HEK293 (cell line): ENCODE measurements around the gene MADD.

Source experiments
- KLF9 ChIP-seq: fragments of 450-650 bp; formaldehyde crosslinking; IDR thresholded peaks from 2 replicates; pipeline ENCODE4 v1.5.1; 2016; ENCODE audit warnings: missing biosample characterization, missing genetic modification characterization, low read depth
- MYNN ChIP-seq: fragments of 450-650 bp; formaldehyde crosslinking; IDR thresholded peaks from 2 replicates; pipeline ENCODE4 v1.5.1; 2016; ENCODE audit warnings: missing biosample characterization, missing genetic modification characterization, borderline replicate concordance
- PATZ1 ChIP-seq: fragments of 450-650 bp; formaldehyde crosslinking; IDR thresholded peaks from 2 replicates; pipeline ENCODE4 v1.5.1; 2016; ENCODE audit warnings: missing biosample characterization, missing genetic modification characterization
- PRDM10 ChIP-seq: fragments of 450-650 bp; formaldehyde crosslinking; IDR thresholded peaks from 2 replicates; pipeline ENCODE4 v1.5.1; 2016; ENCODE audit warnings: missing biosample characterization, missing genetic modification characterization
- RBAK ChIP-seq: fragments of 450-650 bp; formaldehyde crosslinking; IDR thresholded peaks from 2 replicates; pipeline ENCODE4 v1.5.1; 2016; ENCODE audit warnings: missing biosample characterization, missing genetic modification characterization
- TCF7L2 ChIP-seq: IDR thresholded peaks from 2 replicates; pipeline ENCODE4 v1.6.1; 2011; ENCODE audit warnings: low read depth, mild to moderate bottlenecking, inconsistent platforms, low read length, moderate library complexity, borderline replicate concordance
- ZBTB48 ChIP-seq: fragments of 450-650 bp; formaldehyde crosslinking; IDR thresholded peaks from 2 replicates; pipeline ENCODE4 v1.5.1; 2016; ENCODE audit warnings: missing biosample characterization, missing genetic modification characterization
- ZNF114 ChIP-seq: fragments of 450-650 bp; formaldehyde crosslinking; IDR thresholded peaks from 2 replicates; pipeline ENCODE4 v1.5.0; 2017; ENCODE audit warnings: missing biosample characterization, missing genetic modification characterization
- ZNF133 ChIP-seq: fragments of 450-650 bp; formaldehyde crosslinking; IDR thresholded peaks from 2 replicates; pipeline ENCODE4 v1.5.1; 2016; ENCODE audit warnings: missing biosample characterization, missing genetic modification characterization
- ZNF146 ChIP-seq: fragments of 450-650 bp; formaldehyde crosslinking; IDR thresholded peaks from 2 replicates; pipeline ENCODE4 v1.5.1; 2016; ENCODE audit warnings: missing biosample characterization, missing genetic modification characterization
- ZNF184 ChIP-seq: fragments of 450-650 bp; IDR thresholded peaks from 2 replicates; pipeline ENCODE4 v1.5.1; 2018; ENCODE audit warnings: missing biosample characterization, mild to moderate bottlenecking, missing genetic modification characterization
- ZNF26 ChIP-seq: fragments of 450-650 bp; formaldehyde crosslinking; IDR thresholded peaks from 2 replicates; pipeline ENCODE4 v1.5.1; 2016; ENCODE audit warnings: missing biosample characterization, missing genetic modification characterization
- ZNF324 ChIP-seq: fragments of 450-650 bp; formaldehyde crosslinking; IDR thresholded peaks from 2 replicates; pipeline ENCODE4 v1.5.1; 2016; ENCODE audit warnings: missing biosample characterization, missing genetic modification characterization
- ZNF354C ChIP-seq: fragments of 450-650 bp; formaldehyde crosslinking; IDR thresholded peaks from 2 replicates; pipeline ENCODE4 v1.5.1; 2016; ENCODE audit warnings: missing biosample characterization, missing genetic modification characterization, low read depth, borderline replicate concordance
- ZNF37A ChIP-seq: fragments of 450-650 bp; IDR thresholded peaks from 2 replicates; pipeline ENCODE4 v1.5.1; 2018; ENCODE audit warnings: missing biosample characterization, missing genetic modification characterization
- ZNF521 ChIP-seq: fragments of 450-650 bp; formaldehyde crosslinking; IDR thresholded peaks from 2 replicates; pipeline ENCODE4 v1.5.1; 2017; ENCODE audit warnings: missing biosample characterization, mild to moderate bottlenecking, missing genetic modification characterization
- ZNF621 ChIP-seq: fragments of 450-650 bp; formaldehyde crosslinking; IDR thresholded peaks from 2 replicates; pipeline ENCODE4 v1.5.1; 2017; ENCODE audit warnings: missing biosample characterization, missing genetic modification characterization
- ZNF629 ChIP-seq: fragments of 450-650 bp; formaldehyde crosslinking; IDR thresholded peaks from 2 replicates; pipeline ENCODE4 v1.5.1; 2017; ENCODE audit warnings: missing biosample characterization, missing genetic modification characterization
- ZNF76 ChIP-seq: fragments of 450-650 bp; formaldehyde crosslinking; IDR thresholded peaks from 2 replicates; pipeline ENCODE4; 2016; ENCODE audit warnings: low read depth, missing biosample characterization, missing genetic modification characterization, borderline replicate concordance
- TF ChIP-seq, protein P1 (sequence below): fragments of 450-650 bp; formaldehyde crosslinking; IDR thresholded peaks from 2 replicates; pipeline ENCODE4 v1.5.1; 2016; ENCODE audit warnings: missing biosample characterization, missing genetic modification characterization, borderline replicate concordance
- TF ChIP-seq, protein P2 (sequence below): fragments of 450-650 bp; formaldehyde crosslinking; IDR thresholded peaks from 2 replicates; pipeline ENCODE4 v1.5.1; 2016; ENCODE audit warnings: missing biosample characterization, missing genetic modification characterization
- TF ChIP-seq, protein P3 (sequence below): fragments of 450-650 bp; IDR thresholded peaks from 2 replicates; pipeline ENCODE4 v1.5.1; 2018; ENCODE audit warnings: missing biosample characterization, mild to moderate bottlenecking, missing genetic modification characterization

The MADD gene

DNA sequence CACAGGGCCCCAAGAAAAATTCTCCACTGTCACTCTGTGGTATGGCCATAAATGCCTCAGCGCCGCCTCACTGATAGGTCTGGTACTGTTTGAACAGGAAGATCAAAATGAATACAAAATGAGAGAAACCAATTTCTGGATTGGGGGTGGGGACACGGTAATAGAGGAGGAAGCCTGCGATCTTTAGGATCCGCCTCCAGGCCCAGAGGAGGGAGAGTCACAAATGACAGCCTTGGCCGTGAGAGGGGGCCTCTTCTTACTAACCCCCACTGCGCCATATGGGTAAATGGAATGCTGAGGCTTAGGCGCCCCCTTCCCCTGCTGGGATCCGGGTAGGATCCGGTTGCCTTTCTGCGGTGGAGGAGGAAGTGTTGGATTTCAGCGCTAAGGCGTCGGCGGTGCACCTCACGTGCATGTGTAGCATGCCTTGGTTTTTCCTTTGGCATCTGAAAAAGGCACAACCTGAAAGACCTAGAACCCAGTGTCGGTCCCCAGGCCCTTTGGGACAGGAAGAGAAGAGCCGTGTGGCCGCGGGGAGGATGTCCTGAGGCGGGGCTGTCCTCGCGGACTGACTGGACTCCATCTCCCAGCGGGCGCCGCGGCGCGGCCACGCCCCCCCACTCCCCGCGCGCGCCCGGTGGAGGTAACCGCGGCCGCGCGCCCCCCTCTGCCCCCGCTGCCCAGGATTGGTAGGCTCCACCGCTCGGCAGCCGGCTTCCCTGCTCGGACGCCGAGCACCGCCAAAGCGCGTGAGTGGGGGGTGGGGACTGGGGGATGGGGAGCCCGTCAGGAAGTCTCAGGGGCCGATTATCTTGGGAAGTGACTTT is 718 bp upstream of the MADD start (continued):
- TF ChIP-seq, protein P1, sequence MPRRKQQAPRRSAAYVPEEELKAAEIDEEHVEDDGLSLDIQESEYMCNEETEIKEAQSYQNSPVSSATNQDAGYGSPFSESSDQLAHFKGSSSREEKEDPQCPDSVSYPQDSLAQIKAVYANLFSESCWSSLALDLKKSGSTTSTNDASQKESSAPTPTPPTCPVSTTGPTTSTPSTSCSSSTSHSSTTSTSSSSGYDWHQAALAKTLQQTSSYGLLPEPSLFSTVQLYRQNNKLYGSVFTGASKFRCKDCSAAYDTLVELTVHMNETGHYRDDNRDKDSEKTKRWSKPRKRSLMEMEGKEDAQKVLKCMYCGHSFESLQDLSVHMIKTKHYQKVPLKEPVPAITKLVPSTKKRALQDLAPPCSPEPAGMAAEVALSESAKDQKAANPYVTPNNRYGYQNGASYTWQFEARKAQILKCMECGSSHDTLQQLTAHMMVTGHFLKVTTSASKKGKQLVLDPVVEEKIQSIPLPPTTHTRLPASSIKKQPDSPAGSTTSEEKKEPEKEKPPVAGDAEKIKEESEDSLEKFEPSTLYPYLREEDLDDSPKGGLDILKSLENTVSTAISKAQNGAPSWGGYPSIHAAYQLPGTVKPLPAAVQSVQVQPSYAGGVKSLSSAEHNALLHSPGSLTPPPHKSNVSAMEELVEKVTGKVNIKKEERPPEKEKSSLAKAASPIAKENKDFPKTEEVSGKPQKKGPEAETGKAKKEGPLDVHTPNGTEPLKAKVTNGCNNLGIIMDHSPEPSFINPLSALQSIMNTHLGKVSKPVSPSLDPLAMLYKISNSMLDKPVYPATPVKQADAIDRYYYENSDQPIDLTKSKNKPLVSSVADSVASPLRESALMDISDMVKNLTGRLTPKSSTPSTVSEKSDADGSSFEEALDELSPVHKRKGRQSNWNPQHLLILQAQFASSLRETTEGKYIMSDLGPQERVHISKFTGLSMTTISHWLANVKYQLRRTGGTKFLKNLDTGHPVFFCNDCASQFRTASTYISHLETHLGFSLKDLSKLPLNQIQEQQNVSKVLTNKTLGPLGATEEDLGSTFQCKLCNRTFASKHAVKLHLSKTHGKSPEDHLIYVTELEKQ: peak; percentile 21; the same call in 1 of the 2 replicates
- TF ChIP-seq KLF9 (tag by site-specific recombination) (peak; percentile 79), ZNF26 (tag by site-specific recombination) (no peak), MYNN (tag by site-specific recombination) (no peak), ZNF37A (tag by site-specific recombination) (no peak), ZNF76 (tag by site-specific recombination) (peak; percentile 68; the same call in 1 of the 2 replicates), ZNF114 (tag by site-specific recombination) (no peak), TCF7L2 (no peak), PATZ1 (tag by site-specific recombination) (peak; percentile 61), PRDM10 (tag by site-specific recombination) (peak; percentile 100), ZNF521 (no peak), ZNF621 (no peak), ZNF324 (tag by site-specific recombination) (peak; percentile 40; the same call in 1 of the 2 replicates), ZNF146 (tag by site-specific recombination) (no peak), ZNF354C (no peak), ZNF184 (tag by site-specific recombination) (no peak), ZNF629 (tag by site-specific recombination) (peak; percentile 46), ZBTB48 (tag by site-specific recombination) (0 out of 2 replicates have a peak, but pooled peaks have one; percentile 58), ZNF133 (no peak), RBAK (tag by site-specific recombination) (no peak)
- TF ChIP-seq, protein P2, sequence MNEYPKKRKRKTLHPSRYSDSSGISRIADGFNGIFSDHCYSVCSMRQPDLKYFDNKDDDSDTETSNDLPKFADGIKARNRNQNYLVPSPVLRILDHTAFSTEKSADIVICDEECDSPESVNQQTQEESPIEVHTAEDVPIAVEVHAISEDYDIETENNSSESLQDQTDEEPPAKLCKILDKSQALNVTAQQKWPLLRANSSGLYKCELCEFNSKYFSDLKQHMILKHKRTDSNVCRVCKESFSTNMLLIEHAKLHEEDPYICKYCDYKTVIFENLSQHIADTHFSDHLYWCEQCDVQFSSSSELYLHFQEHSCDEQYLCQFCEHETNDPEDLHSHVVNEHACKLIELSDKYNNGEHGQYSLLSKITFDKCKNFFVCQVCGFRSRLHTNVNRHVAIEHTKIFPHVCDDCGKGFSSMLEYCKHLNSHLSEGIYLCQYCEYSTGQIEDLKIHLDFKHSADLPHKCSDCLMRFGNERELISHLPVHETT (tag by site-specific recombination): peak; percentile 66; the same call in 1 of the 2 replicates
- TF ChIP-seq, protein P3, sequence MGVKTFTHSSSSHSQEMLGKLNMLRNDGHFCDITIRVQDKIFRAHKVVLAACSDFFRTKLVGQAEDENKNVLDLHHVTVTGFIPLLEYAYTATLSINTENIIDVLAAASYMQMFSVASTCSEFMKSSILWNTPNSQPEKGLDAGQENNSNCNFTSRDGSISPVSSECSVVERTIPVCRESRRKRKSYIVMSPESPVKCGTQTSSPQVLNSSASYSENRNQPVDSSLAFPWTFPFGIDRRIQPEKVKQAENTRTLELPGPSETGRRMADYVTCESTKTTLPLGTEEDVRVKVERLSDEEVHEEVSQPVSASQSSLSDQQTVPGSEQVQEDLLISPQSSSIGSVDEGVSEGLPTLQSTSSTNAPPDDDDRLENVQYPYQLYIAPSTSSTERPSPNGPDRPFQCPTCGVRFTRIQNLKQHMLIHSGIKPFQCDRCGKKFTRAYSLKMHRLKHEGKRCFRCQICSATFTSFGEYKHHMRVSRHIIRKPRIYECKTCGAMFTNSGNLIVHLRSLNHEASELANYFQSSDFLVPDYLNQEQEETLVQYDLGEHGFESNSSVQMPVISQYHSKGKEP (tag by site-specific recombination): no peak
